CD4-positive, alpha-beta memory T cell (primary cell): ENCODE data around the gene CHAF1B. TPM values are rescaled to one million over a fixed set of nuclear protein-coding genes. Genes with fewer than 3 reads are reported as not detected.

Experiments
- CTCF ChIA-PET: fragments of 350-600 bp; sonication (Branson Sonifier 250); formaldehyde crosslinking; loops from one replicate; lab custom pipeline; 2021; ENCODE audit warnings: inconsistent platforms; ENCODE audit not compliant: partially characterized antibody; lab: Charles Lee
- POLR2A ChIA-PET: fragments of 350-600 bp; sonication (Branson Sonifier 250); formaldehyde crosslinking; loops from one replicate; lab custom pipeline; 2021; ENCODE audit not compliant: partially characterized antibody; lab: Charles Lee
- DNase-seq, 5 donors: peaks; one replicate each; pipeline versions ENCODE4 v3.0.0 to v3.0.0-alpha.2; 2020 to 2022; ENCODE audit warnings: mixed read lengths in 1 of 5
- H3K27ac ChIP-seq: one replicate; pipeline ENCODE4 v1.7.0; 2013; ENCODE audit warnings: low read depth, low read length
- H3K27me3 ChIP-seq: 2 replicates; pipeline ENCODE4 v1.7.0; 2013; ENCODE audit warnings: mild to moderate bottlenecking, low read length, moderate library complexity; ENCODE audit not compliant: insufficient read depth
- H3K36me3 ChIP-seq: 2 replicates; pipeline ENCODE4 v1.7.0; 2013; ENCODE audit warnings: mild to moderate bottlenecking, low read length, moderate library complexity; ENCODE audit not compliant: insufficient read depth
- H3K4me1 ChIP-seq: 2 replicates; pipeline ENCODE4 v1.7.0; 2013; ENCODE audit warnings: mild to moderate bottlenecking, low read length, moderate library complexity; ENCODE audit not compliant: insufficient read depth
- H3K4me3 ChIP-seq, 2 donors: one replicate each; pipeline ENCODE4 v1.7.0; 2013; ENCODE audit warnings: low read length in 2 of 2, mild to moderate bottlenecking in 1 of 2
- H3K9me3 ChIP-seq, 2 donors: one replicate each; pipeline ENCODE4 v1.7.0; 2013; ENCODE audit warnings: low read length in 2 of 2, control low read depth in 1 of 2; ENCODE audit not compliant: control insufficient read depth in 1 of 2
- H3K27ac Mint-ChIP-seq, 7 donors: one replicate each; pipeline ENCODE4 v1.8.0; 2020 to 2021; ENCODE audit warnings: mixed read lengths in 7 of 7, mild to moderate bottlenecking in 6 of 7, inconsistent platforms in 3 of 7, moderate library complexity in 3 of 7
- H3K27me3 Mint-ChIP-seq, 2 donors: one replicate each; pipeline ENCODE4 v1.8.0; 2020 to 2021; ENCODE audit warnings: mixed read lengths in 2 of 2
- H3K36me3 Mint-ChIP-seq, 2 donors: one replicate each; pipeline ENCODE4 v1.8.0; 2020 to 2021; ENCODE audit warnings: mixed read lengths in 2 of 2, inconsistent platforms in 1 of 2, mild to moderate bottlenecking in 1 of 2
- H3K4me1 Mint-ChIP-seq, 4 donors: one replicate each; pipeline ENCODE4 v1.8.0; 2020 to 2021; ENCODE audit warnings: mixed read lengths in 4 of 4, mild to moderate bottlenecking in 1 of 4
- H3K4me3 Mint-ChIP-seq, 8 donors: one replicate each; pipeline ENCODE4 v1.8.0; 2020 to 2021; ENCODE audit warnings: mixed read lengths in 8 of 8, mild to moderate bottlenecking in 7 of 8, moderate library complexity in 6 of 8, inconsistent platforms in 3 of 8
- H3K9me3 Mint-ChIP-seq, 8 donors: one replicate each; pipeline ENCODE4 v1.8.0; 2020 to 2021; ENCODE audit warnings: mixed read lengths in 8 of 8, mild to moderate bottlenecking in 5 of 8, inconsistent platforms in 3 of 8, moderate library complexity in 1 of 8
- intact Hi-C: fragments of 100-400 bp; cut with micrococcal nuclease; formaldehyde crosslinking; loops from one replicate; pipeline ENCODE4 v1.15.1; 2023
- polyA plus RNA-seq, 2 donors: library from polyadenylated mRNA; unstranded; fragments of 300-500 nt; fragmentation: Illumina TruSeq; gene quantifications; one replicate each; pipeline ENCODE4 v1.2.3, GENCODE V29; 2021
- total RNA-seq, 2 experiments: library from RNA; stranded (reverse); gene quantifications; one replicate each; pipeline ENCODE4 v1.2.3, GENCODE V29; 2021

CHAF1B gene
- total and polyA plus RNA-seq, 4 experiments from 2014 or later = 1.3 to 2.3 (median 1.8) TPM

DNA sequence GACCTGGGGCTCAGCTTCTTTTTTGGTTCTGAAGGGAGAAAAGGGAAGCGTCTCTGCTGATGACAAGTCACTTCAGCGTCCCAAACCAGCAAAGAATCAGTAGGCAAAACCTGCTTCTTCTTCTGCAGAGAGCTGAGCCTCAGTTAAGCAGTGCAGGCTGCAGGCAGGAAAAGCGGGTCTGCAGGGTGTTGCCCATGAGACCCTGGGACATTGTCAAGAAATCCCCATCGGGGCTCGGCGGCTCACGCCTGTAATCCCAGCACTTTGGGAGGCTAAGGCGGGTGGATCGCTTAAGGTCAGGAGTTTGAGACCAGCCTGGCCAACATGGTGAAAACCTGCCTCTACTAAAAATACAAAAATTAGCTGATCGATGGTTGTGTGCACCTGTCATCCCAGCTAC lies 78.0 kb downstream of the CHAF1B start:
- no peaks in the 10 kb centered on the region for H3K9me3 Mint-ChIP-seq
- H3K4me1 Mint-ChIP-seq = no peaks in the 10 kb centered on the region
- no peak for DNase-seq
- no peak overlapping the region for H3K4me3 Mint-ChIP-seq
- Histone ChIP-seq H3K4me1 (no peaks in the 10 kb centered on the region), H3K27me3 (no peaks in the 10 kb centered on the region), H3K27ac (no peak overlapping the region), H3K4me3 (no peak overlapping the region), H3K9me3 (no peaks in the 10 kb centered on the region), H3K36me3 (no peaks in the 10 kb centered on the region)
- intact Hi-C loops = no loop called here
- H3K27ac Mint-ChIP-seq = no peak overlapping the region
- H3K27me3 Mint-ChIP-seq = peaks cover 2 to 6% of the 10 kb centered on the region in 2 donors
- POLR2A ChIA-PET = no interaction called here
- CTCF ChIA-PET = no interaction called here
- no peaks in the 10 kb centered on the region for H3K36me3 Mint-ChIP-seq

DNA sequence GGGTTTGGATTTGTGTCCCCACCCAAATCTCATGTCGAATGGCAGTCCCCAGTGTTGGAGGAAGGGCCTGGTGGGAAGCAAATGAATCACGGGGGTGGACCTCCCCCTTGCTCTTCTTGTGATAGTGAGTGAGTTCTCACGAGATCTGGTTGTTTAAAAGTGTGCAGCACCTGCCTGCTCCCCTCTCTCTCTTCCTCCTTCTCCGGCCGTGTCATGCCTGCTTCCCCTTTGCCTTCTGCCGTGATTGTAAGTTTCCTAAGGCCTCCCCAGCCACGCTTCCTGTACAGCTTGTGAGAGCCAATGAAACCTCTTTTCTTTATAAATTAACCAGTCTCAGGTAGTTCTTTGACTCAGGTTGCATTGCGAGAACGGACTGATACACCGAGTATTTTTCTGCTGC lies 78.8 kb downstream of the CHAF1B start:
- H3K4me3 Mint-ChIP-seq = no peak overlapping the region
- Histone ChIP-seq H3K4me1 (no peaks in the 10 kb centered on the region), H3K9me3 (no peaks in the 10 kb centered on the region), H3K4me3 (no peak overlapping the region), H3K36me3 (no peaks in the 10 kb centered on the region), H3K27me3 (no peaks in the 10 kb centered on the region), H3K27ac (no peak overlapping the region)
- ChIA-PET CTCF (no interaction called here), POLR2A (no interaction called here)
- no peak for DNase-seq
- peaks cover 2 to 6% of the 10 kb centered on the region in 2 donors for H3K27me3 Mint-ChIP-seq
- H3K4me1 Mint-ChIP-seq = no peaks in the 10 kb centered on the region
- no peaks in the 10 kb centered on the region for H3K36me3 Mint-ChIP-seq
- H3K27ac Mint-ChIP-seq = no peak overlapping the region
- no peaks in the 10 kb centered on the region for H3K9me3 Mint-ChIP-seq
- intact Hi-C loops = no loop called here

DNA sequence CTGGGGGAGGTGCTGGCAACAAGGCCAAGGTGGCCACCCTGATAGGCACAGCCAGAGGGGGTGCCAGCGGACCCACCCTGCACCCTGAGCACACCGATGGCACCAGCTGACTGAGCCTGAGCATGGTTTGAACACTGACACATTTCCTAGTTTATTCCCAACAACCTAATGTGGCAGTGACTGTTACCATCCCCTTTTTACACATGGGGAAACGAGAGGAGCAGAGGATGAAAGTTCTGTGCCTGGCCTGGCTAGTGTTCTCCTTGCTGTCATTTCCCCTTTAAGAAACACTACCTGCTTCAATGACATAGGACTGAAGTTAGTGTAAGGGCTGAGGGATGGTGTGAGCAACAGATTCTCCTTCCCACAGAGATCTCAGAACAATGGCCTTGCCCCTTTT lies 79.4 kb downstream of the CHAF1B start:
- H3K27ac ChIP-seq = no peak overlapping the region
- DNase-seq = no peak
- Mint-ChIP-seq H3K27ac (no peak overlapping the region), H3K4me3 (no peak overlapping the region), H3K27me3 (peaks cover 4 to 6% of the 10 kb centered on the region in 2 donors), H3K9me3 (no peaks in the 10 kb centered on the region), H3K4me1 (no peaks in the 10 kb centered on the region), H3K36me3 (no peaks in the 10 kb centered on the region)
- ChIA-PET CTCF (no interaction called here), POLR2A (no interaction called here)
- no peak overlapping the region for H3K4me3 ChIP-seq
- no peaks in the 10 kb centered on the region for H3K4me1 ChIP-seq
- intact Hi-C loops = no loop called here
- H3K36me3 ChIP-seq = no peaks in the 10 kb centered on the region
- H3K9me3 ChIP-seq = no peaks in the 10 kb centered on the region
- no peaks in the 10 kb centered on the region for H3K27me3 ChIP-seq

DNA sequence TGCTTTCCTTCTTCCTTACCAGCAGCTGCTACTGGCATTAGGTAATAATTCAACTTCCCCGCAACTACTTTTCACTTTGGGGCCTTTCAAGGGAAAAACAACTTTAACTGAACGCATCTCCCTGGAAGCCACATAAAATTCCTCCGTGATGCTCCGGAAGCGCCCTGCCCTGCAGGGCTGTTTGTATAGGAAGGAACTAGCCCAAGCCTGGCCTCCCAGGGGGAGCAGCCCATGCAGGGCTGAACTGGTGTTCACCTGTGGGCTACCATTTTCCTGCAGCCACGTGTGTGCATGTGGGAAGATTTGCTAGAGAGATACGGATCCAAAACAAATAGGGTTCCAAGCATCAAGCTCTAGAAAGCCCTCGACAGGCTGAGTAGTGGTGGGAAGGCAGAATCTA lies 80.3 kb downstream of the CHAF1B start:
- Histone ChIP-seq H3K9me3 (no peaks in the 10 kb centered on the region), H3K36me3 (no peaks in the 10 kb centered on the region), H3K4me3 (no peak overlapping the region), H3K27me3 (no peaks in the 10 kb centered on the region), H3K4me1 (no peaks in the 10 kb centered on the region), H3K27ac (no peak overlapping the region)
- POLR2A ChIA-PET = no interaction called here
- peaks cover 5 to 6% of the 10 kb centered on the region in 2 donors for H3K27me3 Mint-ChIP-seq
- intact Hi-C loops = no loop called here
- H3K36me3 Mint-ChIP-seq = no peaks in the 10 kb centered on the region
- H3K4me1 Mint-ChIP-seq = no peaks in the 10 kb centered on the region
- DNase-seq = no peak
- H3K4me3 Mint-ChIP-seq = no peak overlapping the region
- no peak overlapping the region for H3K27ac Mint-ChIP-seq
- CTCF ChIA-PET = no interaction called here
- H3K9me3 Mint-ChIP-seq = no peaks in the 10 kb centered on the region

DNA sequence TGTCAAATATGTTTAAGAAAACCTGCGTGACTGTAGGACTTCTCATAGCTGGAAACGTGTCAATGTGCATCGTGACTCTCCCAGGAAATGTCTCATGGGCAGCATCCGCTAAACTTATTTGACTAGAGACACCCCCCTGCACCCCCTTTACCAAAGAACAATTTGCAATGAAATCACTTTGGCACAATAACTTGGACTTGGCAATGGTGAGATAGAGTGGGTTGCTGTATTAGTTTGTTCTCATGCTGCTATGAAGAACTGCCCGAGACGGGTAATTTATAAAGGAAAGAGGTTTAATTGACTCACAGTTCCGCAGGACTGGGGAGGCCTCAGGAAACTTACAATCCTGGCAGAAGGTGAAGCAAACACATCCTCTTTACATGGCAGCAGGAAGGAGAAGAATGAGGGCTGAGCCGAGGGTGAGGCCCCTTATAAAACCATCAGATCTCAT lies 80.9 kb downstream of the CHAF1B start:
- peaks cover 0 to 2% (median 0%) of the 10 kb centered on the region in 8 donors for H3K9me3 Mint-ChIP-seq
- no peak for DNase-seq
- POLR2A ChIA-PET = no interaction called here
- H3K4me1 Mint-ChIP-seq = no peaks in the 10 kb centered on the region
- H3K27ac ChIP-seq = no peak overlapping the region
- no peaks in the 10 kb centered on the region for H3K4me1 ChIP-seq
- no peaks in the 10 kb centered on the region for H3K36me3 Mint-ChIP-seq
- no peak overlapping the region for H3K4me3 Mint-ChIP-seq
- H3K27me3 Mint-ChIP-seq = peaks cover 6 to 7% of the 10 kb centered on the region in 2 donors
- no peaks in the 10 kb centered on the region for H3K36me3 ChIP-seq
- intact Hi-C loops = no loop called here
- no peaks in the 10 kb centered on the region for H3K9me3 ChIP-seq
- CTCF ChIA-PET = no interaction called here
- no peaks in the 10 kb centered on the region for H3K27me3 ChIP-seq
- H3K27ac Mint-ChIP-seq = no peak overlapping the region
- no peak overlapping the region for H3K4me3 ChIP-seq

Other genes starting within 250 kb of the CHAF1B start
- gene DOP1B, start 228.6 kb upstream of the CHAF1B start, total RNA-seq = 10 to 100 TPM; 24.0 to 27.3 TPM
- gene DOP1B, start 228.6 kb upstream of the CHAF1B start, polyA plus RNA-seq = 10 to 100 TPM in 1 of 2 donors, 1 to 10 TPM in 1; 3.2 to 13.7 TPM
- gene MORC3, start 65.2 kb upstream of the CHAF1B start, total RNA-seq = 100 to 1,000 TPM; 105 to 108 TPM
- 10 to 100 TPM; 31.8 to 45.0 TPM for gene MORC3, start 65.2 kb upstream of the CHAF1B start, polyA plus RNA-seq
- gene CLDN14, start 94.7 kb downstream of the CHAF1B start, total RNA-seq = not detected
- not detected for gene CLDN14, start 94.7 kb downstream of the CHAF1B start, polyA plus RNA-seq